ENCODE measurements around the gene HDHD3.
"Not testable (repeated sequence)": the region's sequence is repeated elsewhere in the genome, so short reads cannot be mapped to it uniquely, and the experiment has no call there.

HDHD3 gene

GRCh38 chr9:113389451-113389850, 12.7 kb upstream of the HDHD3 start:
- no peak for DNase-seq

- DNase-seq, result no peak
Measured at GRCh38 chr9:113388833-113389232, 12.0 kb upstream of the HDHD3 start.

- DNase-seq, result no peak
Measured at GRCh38 chr9:113387560-113388230, 10.9 kb upstream of the HDHD3 start.

- no peak for DNase-seq
Measured at GRCh38 chr9:113386571-113387393, 10.0 kb upstream of the HDHD3 start.

- DNase-seq, result no peak
Measured at GRCh38 chr9:113381909-113382411, 5.2 kb upstream of the HDHD3 start.

GRCh38 chr9:113381441-113381840, 4.7 kb upstream of the HDHD3 start:
- DNase-seq, result not testable (repeated sequence)

GRCh38 chr9:113380869-113381378, 4.1 kb upstream of the HDHD3 start:
- no peak for DNase-seq

GRCh38 chr9:113379829-113380210, 3.0 kb upstream of the HDHD3 start:
- not testable (repeated sequence) for DNase-seq

GRCh38 chr9:113379094-113379828, 2.5 kb upstream of the HDHD3 start:
- not testable (repeated sequence) for DNase-seq

- DNase-seq, result no peak
Measured at GRCh38 chr9:113375057-113376023, 1.4 kb downstream of the HDHD3 start.

GRCh38 chr9:113373676-113374392, 3.0 kb downstream of the HDHD3 start:
- DNase-seq, result no peak

- no peak for DNase-seq
Measured at GRCh38 chr9:113373256-113373655, 3.5 kb downstream of the HDHD3 start.

GRCh38 chr9:113372059-113372458, 4.7 kb downstream of the HDHD3 start:
- DNase-seq, result no peak

GRCh38 chr9:113370806-113371325, 5.9 kb downstream of the HDHD3 start:
- DNase-seq, result no peak

GRCh38 chr9:113369855-113370140, 7.0 kb downstream of the HDHD3 start:
- no peak for DNase-seq

- no peak for DNase-seq
Measured at GRCh38 chr9:113368982-113369854, 7.6 kb downstream of the HDHD3 start.

GRCh38 chr9:113368348-113368981, 8.3 kb downstream of the HDHD3 start:
- no peak for DNase-seq

GRCh38 chr9:113365652-113366051, 11.1 kb downstream of the HDHD3 start:
- DNase-seq, result not testable (repeated sequence)

GRCh38 chr9:113364951-113365350, 11.8 kb downstream of the HDHD3 start:
- DNase-seq, result no peak

GRCh38 chr9:113363336-113363735, 13.4 kb downstream of the HDHD3 start:
- DNase-seq, result no peak
